HG03439 (cell line): ENCODE results near the gene LIPH.
A peak's percentile ranks its signal among the peaks of the same experiment; 100 is the strongest.
"Not testable (repeated sequence)": the region's sequence is repeated elsewhere in the genome, so short reads cannot be mapped to it uniquely, and the experiment has no call there.

ENCODE experiments used
- ATAC-seq: cut with Tn5 transposase; IDR thresholded peaks from one replicate; pipeline ENCODE4 v1.9.1; 2021; ENCODE audit warnings: mild to moderate bottlenecking, moderate library complexity; ENCODE audit not compliant: unreplicated experiment

LIPH gene

GRCh38 chr3:185552358-185552877 is at the start of gene LIPH:
Gene LIPH (minus strand): TSS chr3:185552588. CDS start chr3:185552471, 117 bp downstream.
- ATAC-seq, result no peak

DNA sequence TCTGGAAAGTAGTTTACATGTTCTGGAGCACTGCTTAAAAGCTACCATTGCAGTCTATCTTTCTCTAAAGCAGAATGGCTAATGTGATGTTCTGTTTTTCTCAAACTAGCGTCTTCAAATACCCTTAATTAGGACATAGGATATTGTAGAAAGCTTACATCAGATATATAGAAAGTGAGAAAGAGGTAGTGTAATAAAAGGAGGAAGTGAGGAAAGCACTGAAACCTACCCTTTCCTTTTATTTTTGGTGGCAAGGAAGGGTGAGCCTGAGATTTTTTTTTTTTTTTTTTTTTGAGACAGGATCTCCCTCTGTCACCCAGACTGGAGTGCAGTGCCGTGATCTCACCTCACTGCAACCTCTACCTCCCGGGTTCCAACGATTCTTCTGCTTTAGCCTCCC is 43.1 kb upstream of the LIPH start:
- ATAC-seq, result no peak

DNA sequence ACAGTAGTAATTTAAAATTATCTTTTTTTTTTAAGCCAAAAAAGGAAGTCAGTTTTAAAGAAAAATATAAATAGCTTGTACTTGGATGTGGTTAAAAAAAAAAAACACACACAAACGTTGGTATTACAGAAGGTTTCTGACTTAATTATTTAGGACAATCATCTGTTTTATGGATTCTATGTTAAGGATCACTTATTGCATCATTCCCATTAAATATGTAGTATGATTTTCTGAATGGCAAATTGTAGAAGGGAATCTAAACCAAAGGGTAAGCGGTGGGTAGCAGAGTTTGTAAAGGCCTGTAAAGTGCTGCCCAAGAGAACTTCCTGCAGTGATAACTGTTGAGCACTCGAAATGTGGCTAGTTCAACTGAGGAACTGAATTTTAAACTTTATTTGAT is 41.7 kb upstream of the LIPH start:
- no peak for ATAC-seq

DNA sequence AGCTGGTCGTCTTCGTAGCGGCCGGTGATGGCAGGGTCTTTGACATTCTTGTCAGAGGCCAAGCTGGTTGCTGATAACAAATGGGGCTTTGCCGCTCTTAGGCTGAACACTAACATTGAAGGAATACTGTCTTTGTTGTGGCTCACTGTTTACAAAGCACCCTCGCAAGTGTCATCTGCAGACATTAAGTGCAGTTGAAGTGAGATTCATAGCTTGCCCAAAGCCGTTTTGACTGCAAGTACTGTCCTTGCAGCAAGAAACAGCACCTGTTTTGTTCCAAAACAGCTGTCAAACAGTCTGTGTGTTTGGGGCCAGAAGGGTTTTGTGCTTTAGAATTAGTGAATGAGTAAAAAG is 34.3 kb upstream of the LIPH start:
- ATAC-seq, result no peak

DNA sequence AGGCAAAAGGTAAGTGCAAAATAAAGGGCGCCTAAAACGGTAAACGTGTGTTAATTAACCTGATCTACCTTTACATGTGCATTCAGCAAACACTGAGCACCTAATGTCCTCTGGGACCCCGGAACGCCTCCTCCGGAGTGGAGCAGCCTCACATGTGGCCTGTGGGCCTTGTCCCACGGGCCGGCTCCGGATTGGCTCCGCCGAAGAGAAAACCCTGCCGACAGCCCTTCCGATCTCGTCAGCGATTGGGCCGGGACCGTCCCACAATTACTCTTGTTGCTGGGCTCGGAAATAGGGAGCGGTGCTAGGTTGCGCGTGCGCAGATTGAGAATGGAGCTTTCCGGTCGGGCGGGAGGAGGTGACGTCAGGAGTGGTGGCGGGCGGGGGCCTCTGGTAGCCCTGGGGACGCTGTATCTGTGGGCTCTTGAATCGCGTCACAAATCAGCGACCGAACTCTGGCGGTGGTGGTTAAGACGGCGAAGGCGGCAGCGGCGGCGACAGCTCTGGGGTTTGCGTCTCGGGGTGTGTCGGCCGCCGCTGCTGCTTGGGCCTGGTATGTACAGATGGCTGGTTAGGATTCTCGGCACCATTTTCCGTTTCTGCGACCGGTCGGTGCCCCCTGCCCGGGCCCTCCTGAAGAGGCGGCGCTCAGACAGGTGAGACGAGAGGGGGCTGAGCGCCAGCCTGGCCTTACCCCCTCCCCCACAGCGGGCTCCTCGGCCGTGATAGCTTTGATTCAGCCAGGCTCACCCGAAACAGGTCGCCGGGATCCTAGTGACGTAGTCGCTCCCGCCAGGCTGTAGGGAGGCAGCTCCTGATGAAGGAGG is 33.7 kb upstream of the LIPH start, which contains the start of gene SENP2:
SENP2 (plus strand) TSS at position 437 of the 827 bp plus-strand sequence; CDS start at position 556, 119 bp downstream.
- peak; percentile 95 for ATAC-seq

GRCh38 chr3:185585518-185585858 is 33.1 kb upstream of the LIPH start:
- ATAC-seq, result no peak

DNA sequence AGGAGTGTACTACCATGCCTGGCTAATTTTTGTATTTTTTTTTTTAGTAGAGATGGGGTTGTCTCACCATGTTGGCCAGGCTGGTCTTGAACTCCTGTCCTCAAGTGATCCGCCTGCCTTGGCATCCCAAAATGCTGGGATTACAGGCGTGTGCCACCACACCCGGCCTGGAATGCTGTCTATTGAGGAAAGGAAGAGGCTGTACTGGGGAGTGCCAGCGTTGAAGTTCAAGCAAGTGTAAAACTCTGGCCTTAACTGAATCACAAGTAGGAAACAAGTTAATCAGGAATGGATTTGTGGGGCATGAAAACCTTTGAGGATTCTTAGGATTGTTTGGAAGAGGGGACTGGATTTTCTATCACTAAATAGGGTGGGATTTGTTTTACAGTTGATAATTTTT is 32.3 kb upstream of the LIPH start:
- no peak for ATAC-seq

- ATAC-seq, result no peak
Observed at GRCh38 chr3:185583925-185584324, 31.5 kb upstream of the LIPH start.

- no peak for ATAC-seq
Observed at GRCh38 chr3:185582871-185583270, 30.5 kb upstream of the LIPH start.

DNA sequence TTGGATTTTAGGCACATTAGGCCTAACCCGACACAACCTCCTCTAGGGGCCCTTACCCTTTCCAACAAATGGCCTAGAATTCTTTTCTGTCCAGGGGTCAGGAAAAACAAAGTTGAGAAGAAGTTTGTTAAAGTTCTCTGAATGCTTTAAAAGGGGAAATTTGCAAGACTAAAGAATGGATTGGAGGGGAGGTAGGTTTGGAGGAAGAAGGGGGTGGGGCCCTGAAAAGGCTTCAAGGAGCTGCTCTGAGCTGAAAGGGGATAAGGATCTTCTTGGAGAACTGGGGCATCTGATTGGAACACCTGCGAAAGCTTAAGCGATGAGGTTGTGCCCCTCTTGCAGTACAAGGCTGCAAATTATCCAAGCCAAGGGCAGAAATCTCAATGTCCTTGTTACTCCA is 29.8 kb upstream of the LIPH start:
- ATAC-seq, result no peak

- peak; percentile 63 for ATAC-seq
Observed at GRCh38 chr3:185575108-185575869, 22.9 kb upstream of the LIPH start.

GRCh38 chr3:185572183-185572582 is 19.8 kb upstream of the LIPH start:
- no peak for ATAC-seq

DNA sequence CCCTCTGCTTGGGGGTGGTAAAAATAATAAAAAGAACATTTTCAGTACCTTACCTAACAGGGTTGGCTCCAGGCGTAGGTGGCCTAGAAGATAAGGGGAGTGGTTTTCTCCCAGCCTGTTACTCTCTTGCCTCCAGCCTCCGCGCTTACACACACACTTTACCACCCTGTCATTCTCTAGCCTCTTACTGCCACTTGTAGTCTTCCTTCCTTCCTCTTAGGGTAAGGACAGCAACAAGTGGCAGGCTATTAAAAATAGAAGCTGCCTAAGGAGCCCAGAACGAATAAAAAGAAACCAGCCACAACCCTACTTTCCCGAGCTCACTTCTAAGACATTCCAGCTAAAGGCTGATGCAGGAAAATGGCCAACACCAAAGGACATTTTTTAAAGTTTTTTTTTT is 9.6 kb upstream of the LIPH start:
- no peak for ATAC-seq

GRCh38 chr3:185561374-185561943 is 9.1 kb upstream of the LIPH start:
- ATAC-seq, result no peak

- no peak for ATAC-seq
Observed at GRCh38 chr3:185560676-185561075, 8.3 kb upstream of the LIPH start.

- ATAC-seq, result no peak
Observed at GRCh38 chr3:185559706-185560090, 7.3 kb upstream of the LIPH start.

GRCh38 chr3:185558395-185558794 is 6.0 kb upstream of the LIPH start:
- ATAC-seq, result no peak

GRCh38 chr3:185556640-185557039 is 4.3 kb upstream of the LIPH start:
- not testable (repeated sequence) for ATAC-seq

DNA sequence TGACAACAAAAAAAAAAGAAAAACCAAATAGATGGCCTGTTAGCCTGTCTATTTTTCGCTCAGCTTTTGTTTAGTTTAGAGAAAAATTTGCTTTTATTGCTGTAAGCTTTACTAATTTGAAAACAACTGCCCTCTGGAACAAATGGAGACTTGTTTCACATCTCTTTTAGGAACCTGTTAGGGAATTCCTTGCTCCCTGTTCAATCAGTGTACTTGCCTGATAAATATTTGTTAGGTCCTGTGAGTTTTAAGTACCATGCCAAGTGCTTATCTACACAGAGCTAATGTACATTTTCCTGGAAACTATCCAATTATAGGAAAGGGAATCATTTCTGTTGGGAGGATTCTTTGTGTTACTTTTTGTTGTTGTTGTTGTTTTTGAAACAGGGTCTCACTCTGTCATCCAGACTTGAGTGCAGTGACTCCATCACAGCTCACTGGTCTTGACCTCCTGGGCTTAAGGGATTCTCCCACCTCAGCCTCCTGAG is 3.5 kb upstream of the LIPH start:
- no peak for ATAC-seq

DNA sequence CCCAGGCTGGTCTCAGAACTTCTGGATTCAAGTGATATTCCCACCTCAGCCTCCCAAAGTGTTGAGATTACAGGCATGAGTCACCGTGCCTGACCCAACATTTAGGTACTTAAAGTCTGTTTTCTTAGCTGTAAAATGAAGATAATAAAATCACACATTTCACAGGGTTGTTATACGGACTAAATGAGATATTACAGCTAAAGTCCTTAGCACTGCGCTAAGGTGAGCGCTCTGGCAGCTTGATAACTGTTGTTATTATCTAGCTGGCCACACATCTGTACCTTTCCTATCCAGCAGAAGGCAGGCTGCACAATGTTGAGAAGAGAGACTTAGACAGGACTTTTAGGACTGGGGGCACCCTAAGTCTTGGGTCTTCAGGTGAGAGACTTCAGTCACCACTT is 2.7 kb upstream of the LIPH start:
- no peak for ATAC-seq

GRCh38 chr3:185549651-185550111 is 2.7 kb downstream of the LIPH start:
- no peak for ATAC-seq
